GM18519 (cell line): ENCODE data around the gene CDH9.

Experiments used
- ATAC-seq: cut with Tn5 transposase; IDR thresholded peaks from one replicate; pipeline ENCODE4 v1.9.1; 2021; ENCODE audit warnings: mild to moderate bottlenecking, moderate library complexity; ENCODE audit not compliant: unreplicated experiment, low FRiP score

Gene CDH9

DNA sequence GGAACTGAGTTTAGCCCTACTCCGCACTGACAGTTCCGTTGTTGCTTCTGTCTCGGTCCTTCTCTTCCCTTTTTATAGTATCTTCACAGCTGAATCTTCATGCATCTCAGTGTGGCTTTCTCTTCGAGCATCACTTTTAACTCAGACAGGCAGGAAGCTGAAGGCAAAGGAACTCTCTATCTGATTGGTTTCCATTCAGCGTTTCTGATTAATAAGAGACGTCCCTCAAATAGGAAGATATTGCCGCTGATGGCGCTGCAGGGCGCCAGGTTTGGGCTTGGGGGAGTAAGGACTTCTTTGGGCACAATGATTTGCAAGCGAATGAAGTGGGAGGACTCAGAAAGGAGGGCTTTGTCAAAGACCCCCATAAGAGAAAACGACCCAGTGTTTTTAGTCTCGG, at the start of gene CDH9:
Gene CDH9, minus strand, starts transcription at position 111 of the 400 bp plus-strand sequence. CDS start 50,253 bp downstream, outside the sequence.
- no peak for ATAC-seq

GRCh38 chr5:27087747-27088146, 49.4 kb upstream of the CDH9 start:
- ATAC-seq, result no peak

DNA sequence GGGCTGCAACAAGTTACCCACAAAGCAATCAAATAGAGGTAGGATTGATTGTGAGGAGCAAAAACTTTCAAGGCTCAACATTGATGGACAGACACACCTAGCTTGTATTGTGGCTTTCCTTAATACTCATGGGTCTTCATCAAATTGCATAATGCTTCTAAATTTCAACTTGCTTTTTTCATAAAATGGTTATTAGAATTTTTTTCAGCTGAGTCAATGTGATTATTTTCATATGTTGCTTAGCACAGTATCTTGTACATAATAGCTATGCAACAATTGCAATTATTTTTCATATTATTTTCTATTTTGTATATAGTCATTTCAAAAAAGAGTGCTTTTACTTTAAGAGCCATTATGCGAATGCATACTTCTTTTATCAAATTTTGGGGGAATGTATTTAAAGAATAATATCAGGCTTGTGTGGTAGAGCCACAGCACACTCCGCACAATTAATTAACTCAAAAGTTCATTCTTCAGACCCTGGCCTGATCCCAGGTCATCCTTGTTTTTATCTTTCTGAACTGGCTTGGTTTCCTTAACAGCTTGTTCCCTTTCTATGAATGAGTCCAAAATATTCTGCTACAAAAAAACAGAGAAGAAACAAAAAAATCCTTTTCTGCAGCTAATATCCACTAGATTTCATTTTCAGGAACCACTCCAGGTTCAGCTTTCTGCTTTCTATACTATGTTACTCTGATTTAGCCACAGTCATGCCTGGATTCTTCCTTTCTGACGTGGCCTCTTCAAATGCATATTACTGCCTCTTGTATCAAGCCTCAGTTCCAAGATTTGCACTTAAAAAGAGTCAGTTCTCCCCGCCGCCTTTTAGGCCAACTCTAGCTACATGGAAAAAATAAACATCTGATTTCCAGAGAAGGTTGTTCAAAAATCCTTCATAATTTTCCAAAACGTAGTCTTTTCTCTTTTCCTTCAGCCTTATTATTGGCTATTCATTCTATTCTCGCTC, 45.3 kb upstream of the CDH9 start:
- no peak for ATAC-seq

DNA sequence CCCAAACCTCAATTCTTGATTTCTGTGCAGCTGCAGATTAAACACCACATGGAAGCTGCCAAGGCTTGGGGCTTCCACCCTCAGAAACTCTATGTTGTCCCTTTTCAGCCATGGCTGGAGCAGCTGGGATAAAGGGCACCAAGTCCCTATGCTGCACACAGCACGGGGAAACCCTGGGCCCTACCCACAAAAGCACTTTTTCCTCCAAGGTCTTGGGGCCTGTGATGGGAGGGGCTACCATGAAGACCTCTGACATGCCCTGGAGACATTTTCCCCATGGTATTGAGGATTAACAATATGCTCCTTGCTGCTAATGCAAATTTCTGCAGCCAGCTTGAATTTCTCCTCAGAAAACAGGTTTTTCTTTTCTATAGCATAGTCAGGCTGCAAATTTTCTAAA, 41.8 kb upstream of the CDH9 start:
- ATAC-seq, result no peak

GRCh38 chr5:27062451-27062850, 24.1 kb upstream of the CDH9 start:
- no peak for ATAC-seq

DNA sequence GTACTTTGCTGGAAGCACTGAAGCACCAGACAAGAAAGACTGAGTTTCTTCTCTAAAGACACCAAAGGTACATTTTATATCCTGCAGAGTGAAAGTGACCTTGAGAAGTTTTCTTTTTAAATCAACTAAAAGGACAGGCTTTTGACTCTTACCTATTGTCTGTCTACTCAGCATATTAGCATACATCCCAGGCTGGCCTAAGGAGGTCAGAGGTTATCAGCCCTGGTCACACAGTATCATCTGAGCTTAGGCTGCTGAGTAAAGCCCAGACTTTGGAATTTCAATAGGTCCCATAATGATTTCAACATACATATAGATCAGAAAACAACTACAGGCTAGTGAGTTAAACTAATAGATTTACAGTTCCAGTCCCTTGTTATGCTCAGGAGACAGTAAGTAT, 10.1 kb upstream of the CDH9 start:
- no peak for ATAC-seq

DNA sequence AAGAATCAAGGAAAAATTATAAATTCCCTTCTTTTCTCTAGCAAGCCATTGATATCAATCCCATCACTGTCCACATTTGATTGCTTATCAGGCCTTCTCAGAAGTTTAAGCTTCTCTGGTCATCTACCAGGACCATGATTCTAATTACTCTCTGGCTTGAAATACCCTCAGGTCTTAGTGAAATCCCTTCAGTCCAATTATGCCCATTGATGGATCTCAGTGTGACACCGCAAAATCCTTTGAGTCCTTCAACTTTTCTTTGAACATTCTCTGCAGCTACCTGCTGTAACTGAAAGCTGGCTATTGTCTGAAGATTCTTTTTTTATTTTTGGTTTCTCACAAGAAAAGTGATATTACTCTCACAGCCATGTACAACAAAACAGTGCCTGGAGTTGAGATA, 3.0 kb upstream of the CDH9 start:
- no peak for ATAC-seq

- no peak for ATAC-seq
Observed at GRCh38 chr5:27034565-27034964, 3.8 kb downstream of the CDH9 start.

GRCh38 chr5:27026801-27027200, 11.6 kb downstream of the CDH9 start:
- no peak for ATAC-seq

DNA sequence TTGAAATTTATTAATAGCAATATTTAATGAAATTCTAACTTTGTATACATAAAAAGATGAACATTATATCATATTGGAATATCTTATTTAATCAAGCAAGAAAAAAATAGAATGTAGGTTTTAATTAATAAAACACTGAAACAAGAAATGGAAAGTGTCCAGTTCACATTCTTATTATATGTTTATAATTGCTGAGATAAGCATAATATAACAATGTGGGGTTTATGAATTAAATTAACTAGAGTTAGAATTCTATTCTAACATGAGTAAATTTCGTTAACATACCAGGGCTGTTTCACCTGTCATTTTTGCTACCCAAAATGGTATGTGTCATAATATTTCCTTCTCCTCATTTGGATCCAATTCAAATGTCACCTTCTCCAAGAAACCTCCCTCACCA, 12.3 kb downstream of the CDH9 start:
- no peak for ATAC-seq

DNA sequence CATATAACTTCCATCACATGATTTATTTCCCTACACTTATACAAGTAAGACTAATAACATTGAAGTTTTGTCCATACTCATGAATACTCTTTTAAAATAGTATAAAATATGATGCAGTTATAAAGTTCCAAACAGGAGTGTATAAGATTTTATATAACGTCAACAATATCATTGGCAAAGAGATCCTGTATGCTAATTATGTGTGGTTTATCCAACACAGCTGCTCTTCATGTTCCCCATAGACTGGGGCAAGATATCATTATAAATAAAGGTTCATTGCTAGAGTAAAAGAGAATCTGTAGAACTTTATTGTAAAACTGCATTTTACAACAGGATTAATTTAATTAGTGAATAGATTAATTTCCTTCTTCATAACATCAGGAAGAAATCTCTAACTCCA, 16.9 kb downstream of the CDH9 start:
- ATAC-seq, result no peak

DNA sequence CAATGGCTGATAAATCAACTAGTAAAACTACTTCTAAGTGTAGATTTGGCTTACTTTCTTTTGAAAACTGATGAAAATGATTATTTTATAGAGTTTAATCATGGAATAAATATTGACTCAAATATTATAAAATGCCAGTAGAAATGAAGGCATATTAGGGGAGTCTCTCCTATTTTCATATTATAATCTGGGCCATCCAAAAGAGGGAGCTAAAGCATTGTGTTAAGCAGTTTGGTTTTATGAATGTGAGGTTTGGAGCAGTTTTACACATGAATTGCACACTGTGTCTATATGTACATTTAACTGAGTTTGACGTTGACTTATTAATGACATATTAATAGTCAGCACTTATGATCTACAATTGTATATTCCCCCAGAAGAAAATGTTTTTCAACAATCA, 17.4 kb downstream of the CDH9 start:
- no peak for ATAC-seq

DNA sequence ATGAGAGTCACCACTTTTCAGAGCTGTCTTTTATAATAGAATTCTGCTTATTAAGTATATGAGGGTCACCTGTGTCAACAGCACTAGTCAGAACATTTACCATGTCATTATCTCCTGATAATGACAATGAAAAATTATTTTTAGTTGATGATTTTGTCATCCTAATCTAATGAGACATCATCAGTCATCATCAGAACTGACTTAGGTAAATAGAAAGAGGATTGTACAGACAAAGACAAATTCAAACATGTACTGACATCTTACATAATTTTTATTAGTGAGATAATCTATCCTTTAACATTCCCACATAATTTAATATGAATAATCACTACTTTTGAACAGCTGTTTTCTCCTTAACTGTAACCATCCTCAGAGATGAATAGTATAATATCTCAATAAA, 22.6 kb downstream of the CDH9 start:
- no peak for ATAC-seq

- ATAC-seq, result no peak
Observed at GRCh38 chr5:27011274-27011673, 27.1 kb downstream of the CDH9 start.

GRCh38 chr5:27010646-27011045, 27.7 kb downstream of the CDH9 start:
- no peak for ATAC-seq

DNA sequence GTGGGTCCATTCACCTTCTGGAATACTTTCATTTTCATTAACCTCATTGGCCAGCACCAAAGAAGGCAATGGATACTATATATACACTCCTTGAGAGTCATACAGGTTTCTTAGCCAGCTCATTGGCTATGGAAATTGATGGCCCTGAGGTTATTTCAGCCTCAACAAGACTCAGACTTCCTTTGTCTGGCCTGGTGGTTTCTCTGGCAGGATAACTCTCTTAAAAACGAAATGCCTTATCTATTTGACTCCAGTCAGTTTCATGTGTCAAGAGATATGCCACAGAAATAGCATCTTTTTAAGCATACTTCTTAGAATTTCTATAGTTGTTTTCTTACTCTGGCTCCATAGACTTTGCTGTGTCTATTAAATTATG, 28.9 kb downstream of the CDH9 start:
- no peak for ATAC-seq

DNA sequence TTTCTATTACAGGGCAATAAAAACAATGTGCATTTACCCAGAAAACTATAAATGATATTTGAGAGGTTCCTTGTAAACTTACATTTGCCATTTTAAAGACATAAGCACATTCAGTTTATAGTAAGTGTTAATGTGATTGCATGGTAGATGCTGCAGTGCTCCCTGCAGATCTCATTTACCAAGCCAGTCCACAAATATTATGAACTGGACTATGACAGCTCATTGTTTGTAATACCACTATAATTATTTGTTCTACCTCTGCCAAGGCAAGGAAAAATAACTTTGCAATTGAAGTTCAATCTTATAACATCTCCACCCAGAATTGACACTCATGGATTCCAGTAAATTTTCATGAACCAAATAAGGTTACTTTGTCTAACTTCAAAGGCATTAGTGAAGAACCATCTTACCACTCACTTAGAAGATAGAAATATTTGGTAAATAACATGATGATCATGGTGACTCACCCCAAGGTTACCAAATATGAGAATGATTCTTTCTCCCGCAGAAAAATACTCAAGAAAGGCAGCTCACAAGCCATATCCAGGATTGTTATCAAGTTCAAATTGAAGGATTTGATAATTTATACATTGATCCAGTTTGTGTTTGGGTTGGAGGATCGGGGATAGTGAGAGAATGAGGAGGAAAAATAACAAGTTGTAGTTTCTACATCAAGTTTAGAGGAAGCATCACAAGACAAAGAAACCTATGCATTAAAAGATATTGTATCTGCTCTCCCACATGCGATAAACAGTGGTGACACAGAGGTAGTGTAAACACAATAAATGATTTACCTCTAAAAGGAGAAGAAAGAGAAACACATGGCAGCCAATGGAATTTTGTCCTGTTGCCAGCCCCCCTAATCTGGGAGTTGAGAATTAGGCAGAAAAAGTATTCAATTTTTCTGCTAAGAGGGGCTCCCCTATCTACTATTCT, 29.5 kb downstream of the CDH9 start:
- no peak for ATAC-seq

DNA sequence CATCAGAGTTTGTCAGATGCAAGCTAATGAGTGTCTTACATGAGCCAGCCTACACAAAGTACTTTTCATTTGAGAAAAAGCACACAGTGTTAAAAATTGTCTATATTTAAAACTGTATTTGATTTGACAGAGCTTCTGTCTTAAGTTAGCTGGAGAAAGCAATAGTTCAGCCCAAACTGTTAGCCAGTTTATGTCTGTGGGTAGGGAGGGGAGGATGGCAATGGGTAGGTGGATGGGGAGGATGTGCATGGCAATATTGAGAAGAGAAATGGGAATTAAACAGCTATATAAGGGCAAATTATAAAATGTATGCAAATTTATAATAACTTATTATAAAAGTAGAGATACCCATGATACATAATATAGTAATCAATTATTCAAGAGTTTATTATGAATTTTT, 31.3 kb downstream of the CDH9 start:
- ATAC-seq, result no peak

GRCh38 chr5:26986985-26987384, 51.4 kb downstream of the CDH9 start:
- no peak for ATAC-seq

DNA sequence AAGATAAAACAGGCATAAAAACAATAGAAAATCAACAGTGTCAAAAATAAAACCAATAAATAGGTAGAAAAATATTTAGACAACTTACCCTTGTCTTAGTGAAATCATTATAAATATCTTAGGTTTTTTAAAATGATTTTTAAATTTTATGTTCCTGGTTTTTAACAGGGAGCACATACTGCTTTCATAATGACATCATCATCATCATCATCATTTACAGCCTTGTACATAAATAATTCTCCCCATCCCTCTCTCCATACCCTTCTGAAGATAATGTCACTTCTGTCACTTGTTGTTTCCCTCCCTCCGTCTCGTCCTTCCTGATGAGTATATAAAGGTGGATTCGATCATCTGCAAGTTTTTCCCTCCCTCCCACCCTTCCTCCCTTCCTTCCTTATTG, 56.6 kb downstream of the CDH9 start:
- no peak for ATAC-seq

- no peak for ATAC-seq
Observed at GRCh38 chr5:26959290-26959689, 79.1 kb downstream of the CDH9 start.
